ENCODE measurements around the gene BRAP. TPM values are rescaled to one million over a fixed set of nuclear protein-coding genes. Genes with fewer than 3 reads are reported as not detected.
A peak's percentile ranks its signal among the peaks of the same experiment; 100 is the strongest.
"Not testable (repeated sequence)": the region's sequence is repeated elsewhere in the genome, so short reads cannot be mapped to it uniquely, and the experiment has no call there.

The BRAP gene
- total RNA-seq, 2 donors from 2014 or later: 17.9 to 37.3 TPM

DNA sequence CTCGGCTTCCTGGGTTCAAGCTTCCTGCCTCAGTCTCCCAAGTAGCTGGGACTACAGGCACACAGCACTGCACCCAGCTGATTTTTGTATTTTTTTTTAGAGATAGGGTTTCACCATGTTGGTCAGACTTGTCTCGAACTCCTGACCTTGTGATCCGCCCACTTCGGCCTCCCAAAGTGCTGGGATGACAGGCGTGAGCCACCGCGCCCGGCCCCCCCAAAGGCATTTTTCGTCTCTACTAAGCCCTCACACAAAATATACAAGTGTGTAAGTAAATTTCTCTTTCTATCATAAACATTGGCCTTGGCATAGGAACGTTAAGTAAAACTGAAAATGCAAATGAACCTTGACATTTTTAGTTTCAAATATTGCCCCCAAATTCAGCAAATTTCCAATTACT is 2.2 kb upstream of the BRAP start:
- 89% methylated on average over 10 of the region's 10 CpGs for WGBS
- H3K27ac ChIP-seq: no peak overlapping the region
- intact Hi-C loops (cut with DNase I): no loop called here
- H3K27me3 ChIP-seq (replicated peaks; ENCODE audit: insufficient read depth): no peaks in the 10 kb centered on the region
- H3K4me1 ChIP-seq (replicated peaks): no peaks in the 10 kb centered on the region
- TF ChIP-seq POLR2AphosphoS5 (IDR thresholded peaks at IDR 0.05) (no peak), POLR2A (IDR thresholded peaks at IDR 0.05) (no peak)
- TF ChIP-seq, protein P1, sequence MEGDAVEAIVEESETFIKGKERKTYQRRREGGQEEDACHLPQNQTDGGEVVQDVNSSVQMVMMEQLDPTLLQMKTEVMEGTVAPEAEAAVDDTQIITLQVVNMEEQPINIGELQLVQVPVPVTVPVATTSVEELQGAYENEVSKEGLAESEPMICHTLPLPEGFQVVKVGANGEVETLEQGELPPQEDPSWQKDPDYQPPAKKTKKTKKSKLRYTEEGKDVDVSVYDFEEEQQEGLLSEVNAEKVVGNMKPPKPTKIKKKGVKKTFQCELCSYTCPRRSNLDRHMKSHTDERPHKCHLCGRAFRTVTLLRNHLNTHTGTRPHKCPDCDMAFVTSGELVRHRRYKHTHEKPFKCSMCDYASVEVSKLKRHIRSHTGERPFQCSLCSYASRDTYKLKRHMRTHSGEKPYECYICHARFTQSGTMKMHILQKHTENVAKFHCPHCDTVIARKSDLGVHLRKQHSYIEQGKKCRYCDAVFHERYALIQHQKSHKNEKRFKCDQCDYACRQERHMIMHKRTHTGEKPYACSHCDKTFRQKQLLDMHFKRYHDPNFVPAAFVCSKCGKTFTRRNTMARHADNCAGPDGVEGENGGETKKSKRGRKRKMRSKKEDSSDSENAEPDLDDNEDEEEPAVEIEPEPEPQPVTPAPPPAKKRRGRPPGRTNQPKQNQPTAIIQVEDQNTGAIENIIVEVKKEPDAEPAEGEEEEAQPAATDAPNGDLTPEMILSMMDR (IDR thresholded peaks at IDR 0.05): no peak
- DNase-seq (ENCODE audit: low spot score): no peak
- H3K4me3 ChIP-seq: no peak overlapping the region
- peaks cover 0 to 3% of the 10 kb centered on the region in 2 donors for H3K36me3 ChIP-seq
- no peaks in the 10 kb centered on the region for H3K9me3 ChIP-seq

DNA sequence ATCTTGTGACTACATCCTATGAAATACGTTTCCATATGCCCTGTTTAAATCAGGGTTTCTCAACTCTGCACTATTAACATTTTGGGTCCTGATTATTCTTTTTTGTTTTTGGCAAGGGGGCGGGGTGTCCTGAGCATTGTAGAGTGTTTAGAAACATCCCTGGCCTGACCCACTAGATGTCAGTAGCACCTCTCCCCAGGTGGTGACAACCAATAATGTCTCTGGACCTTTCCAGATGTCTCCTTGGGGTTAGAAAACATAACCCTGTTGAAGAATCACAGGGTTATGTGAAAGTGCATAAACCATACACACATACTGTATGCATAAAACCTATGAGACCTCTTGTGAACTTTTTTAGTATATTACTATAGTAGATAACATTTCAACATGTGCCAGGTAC is 1.5 kb upstream of the BRAP start:
- Histone ChIP-seq H3K4me3 (no peak overlapping the region), H3K4me1 (replicated peaks) (no peaks in the 10 kb centered on the region), H3K27ac (no peak overlapping the region), H3K27me3 (replicated peaks; ENCODE audit: insufficient read depth) (no peaks in the 10 kb centered on the region), H3K9me3 (no peaks in the 10 kb centered on the region), H3K36me3 (peaks cover 0 to 3% of the 10 kb centered on the region in 2 donors)
- WGBS: 53% methylated on average over 2 of the region's 2 CpGs
- intact Hi-C loops (cut with DNase I): no loop called here
- no peak for DNase-seq (ENCODE audit: low spot score)
- no peak for TF ChIP-seq POLR2AphosphoS5 (IDR thresholded peaks at IDR 0.05)
- no peak for TF ChIP-seq POLR2A (IDR thresholded peaks at IDR 0.05)
- TF ChIP-seq, protein P1 (IDR thresholded peaks at IDR 0.05): no peak

DNA sequence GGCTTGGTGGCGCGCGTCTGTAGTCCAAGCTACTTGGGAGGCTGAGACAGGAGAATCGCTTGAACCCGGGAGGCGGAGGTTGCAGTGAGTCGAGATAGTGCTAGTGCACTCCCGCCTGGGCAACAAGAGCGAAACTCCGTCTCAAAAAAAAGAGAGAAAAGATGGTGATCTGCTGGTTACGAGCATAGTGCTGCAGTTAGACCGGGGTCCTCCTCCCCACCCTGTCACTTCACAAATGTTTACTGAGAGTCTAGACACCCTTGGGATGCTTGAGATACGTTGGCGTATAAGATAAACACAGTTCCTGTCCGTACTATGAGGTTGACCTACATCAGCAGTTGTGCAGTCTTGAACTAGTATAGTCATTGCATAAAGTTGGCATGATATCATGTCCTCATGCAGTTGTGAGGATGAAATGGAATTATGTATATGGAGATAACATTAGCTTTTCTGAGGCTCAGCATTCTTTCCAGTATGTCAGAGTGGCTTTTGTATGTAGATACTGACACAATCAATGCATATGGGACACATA is 884 bp upstream of the BRAP start:
- H3K27ac ChIP-seq: peak overlapping the region; percentile 81 to 83

GRCh38 chr12:111685322-111685810 is 390 bp downstream of the BRAP start:
- 0% methylated on average over 35 of the region's 36 CpGs for WGBS
- no peaks in the 10 kb centered on the region for H3K27me3 ChIP-seq (replicated peaks; ENCODE audit: insufficient read depth)
- H3K27ac ChIP-seq: peak overlapping the region; percentile 81 to 83
- intact Hi-C loops (cut with DNase I): no loop called here
- no peaks in the 10 kb centered on the region for H3K9me3 ChIP-seq
- H3K4me3 ChIP-seq: peak overlapping the region; percentile 97 to 99
- no peak for DNase-seq (ENCODE audit: low spot score)
- H3K36me3 ChIP-seq: peaks cover 0 to 3% of the 10 kb centered on the region in 2 donors
- TF ChIP-seq, protein P1 (IDR thresholded peaks at IDR 0.05): no peak
- TF ChIP-seq POLR2AphosphoS5 (IDR thresholded peaks at IDR 0.05): no peak
- no peak for TF ChIP-seq POLR2A (IDR thresholded peaks at IDR 0.05)
- H3K4me1 ChIP-seq (replicated peaks): no peaks in the 10 kb centered on the region

More for the DNA sequence above, 884 bp upstream of the BRAP start:
- no peaks in the 10 kb centered on the region for H3K27me3 ChIP-seq (replicated peaks; ENCODE audit: insufficient read depth)
- no peak for DNase-seq (ENCODE audit: low spot score)
- 17% methylated on average over 15 of the region's 15 CpGs for WGBS
- H3K36me3 ChIP-seq: peaks cover 0 to 3% of the 10 kb centered on the region in 2 donors
- intact Hi-C loops (cut with DNase I): no loop called here
- H3K4me3 ChIP-seq: peak overlapping the region; percentile 97 to 99
- H3K4me1 ChIP-seq (replicated peaks): no peaks in the 10 kb centered on the region
- H3K9me3 ChIP-seq: no peaks in the 10 kb centered on the region
- TF ChIP-seq POLR2A (IDR thresholded peaks at IDR 0.05) (no peak), POLR2AphosphoS5 (IDR thresholded peaks at IDR 0.05) (no peak)
- TF ChIP-seq, protein P1 (IDR thresholded peaks at IDR 0.05): no peak

GRCh38 chr12:111684485-111685198 is 1.1 kb downstream of the BRAP start:
- H3K36me3 ChIP-seq; H3K9me3 ChIP-seq; H3K4me1 ChIP-seq (replicated peaks); intact Hi-C loops (cut with DNase I); H3K27me3 ChIP-seq (replicated peaks; ENCODE audit: insufficient read depth); DNase-seq (ENCODE audit: low spot score): not testable (repeated sequence)
- Histone ChIP-seq H3K27ac (peak overlapping the region in 1 of 2 donors; percentile 81), H3K4me3 (peak overlapping the region; percentile 97 to 99)
- 80% methylated on average over 13 of the region's 13 CpGs for WGBS

Data from prostate gland (tissue), 2 donors.